GM20000 (cell line): ENCODE measurements around the gene SYT11.

Experiments used
- DNase-seq: peaks from one replicate; pipeline ENCODE4 v3.0.0; 2012; ENCODE audit warnings: low spot score
- TF ChIP-seq, protein P1 (sequence below): IDR thresholded peaks from 2 replicates; pipeline ENCODE4 v1.5.1; 2012; ENCODE audit warnings: mild to moderate bottlenecking, control low read depth; ENCODE audit errors: extremely low read depth, missing control alignments

The SYT11 gene

DNA sequence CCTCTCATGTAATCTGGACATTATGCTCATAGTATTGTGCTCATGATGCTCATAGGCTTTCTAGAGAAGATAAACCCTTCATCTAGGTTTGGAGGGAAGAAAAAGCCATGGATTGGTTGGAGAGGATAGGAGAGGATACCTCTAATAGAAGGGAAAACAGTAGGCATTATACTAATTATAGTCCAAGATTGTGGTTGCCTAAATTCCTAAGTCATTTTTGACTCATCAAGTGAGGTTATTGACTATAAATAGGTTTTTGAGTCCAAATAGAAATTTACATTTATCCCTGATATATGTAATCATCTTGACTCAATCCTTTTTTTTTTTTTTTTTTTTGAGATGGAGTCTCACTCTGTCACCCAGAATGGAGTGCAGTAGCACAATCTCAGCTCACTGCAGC is 5.0 kb downstream of the SYT11 start:
- TF ChIP-seq, protein P1, sequence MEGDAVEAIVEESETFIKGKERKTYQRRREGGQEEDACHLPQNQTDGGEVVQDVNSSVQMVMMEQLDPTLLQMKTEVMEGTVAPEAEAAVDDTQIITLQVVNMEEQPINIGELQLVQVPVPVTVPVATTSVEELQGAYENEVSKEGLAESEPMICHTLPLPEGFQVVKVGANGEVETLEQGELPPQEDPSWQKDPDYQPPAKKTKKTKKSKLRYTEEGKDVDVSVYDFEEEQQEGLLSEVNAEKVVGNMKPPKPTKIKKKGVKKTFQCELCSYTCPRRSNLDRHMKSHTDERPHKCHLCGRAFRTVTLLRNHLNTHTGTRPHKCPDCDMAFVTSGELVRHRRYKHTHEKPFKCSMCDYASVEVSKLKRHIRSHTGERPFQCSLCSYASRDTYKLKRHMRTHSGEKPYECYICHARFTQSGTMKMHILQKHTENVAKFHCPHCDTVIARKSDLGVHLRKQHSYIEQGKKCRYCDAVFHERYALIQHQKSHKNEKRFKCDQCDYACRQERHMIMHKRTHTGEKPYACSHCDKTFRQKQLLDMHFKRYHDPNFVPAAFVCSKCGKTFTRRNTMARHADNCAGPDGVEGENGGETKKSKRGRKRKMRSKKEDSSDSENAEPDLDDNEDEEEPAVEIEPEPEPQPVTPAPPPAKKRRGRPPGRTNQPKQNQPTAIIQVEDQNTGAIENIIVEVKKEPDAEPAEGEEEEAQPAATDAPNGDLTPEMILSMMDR, result no peak
- DNase-seq, result no peak

DNA sequence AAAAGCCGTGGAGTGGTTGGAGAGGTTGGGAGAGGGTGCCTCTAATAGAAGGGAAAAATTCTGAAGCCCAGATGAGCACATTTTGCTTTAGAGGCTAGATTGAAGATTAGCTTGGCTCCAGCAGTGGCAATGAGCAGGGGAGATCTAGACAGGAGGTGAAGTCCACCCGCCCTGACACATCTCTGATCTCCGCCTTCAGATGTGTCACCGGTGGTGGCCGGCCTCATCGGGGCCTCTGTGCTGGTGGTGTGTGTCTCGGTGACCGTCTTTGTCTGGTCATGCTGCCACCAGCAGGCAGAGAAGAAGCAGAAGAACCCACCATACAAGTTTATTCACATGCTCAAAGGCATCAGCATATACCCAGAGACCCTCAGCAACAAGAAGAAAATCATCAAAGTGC is 8.4 kb downstream of the SYT11 start:
- TF ChIP-seq, protein P1, result no peak

DNA sequence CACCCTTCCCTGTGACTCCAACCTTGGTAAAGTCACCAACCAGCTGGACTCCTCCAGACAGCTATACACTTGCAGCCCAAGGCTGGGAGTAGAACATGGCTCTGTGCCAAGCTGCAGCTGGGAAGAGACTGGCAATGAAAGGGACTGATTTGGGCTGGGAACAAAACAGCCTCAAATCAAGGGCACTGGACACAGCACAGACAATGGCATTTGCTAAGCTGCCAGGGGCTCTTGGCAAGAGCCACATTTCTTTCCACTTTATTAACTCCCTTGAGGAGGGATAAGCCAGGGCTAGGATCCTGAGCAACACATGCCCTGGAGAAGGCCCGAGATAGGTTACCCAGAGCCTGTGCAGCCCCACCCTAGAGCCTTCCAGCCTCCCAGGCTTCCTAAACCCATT is 12.0 kb downstream of the SYT11 start:
- DNase-seq, result no peak
- TF ChIP-seq, protein P1, result no peak

More for the DNA sequence above, 8.4 kb downstream of the SYT11 start:
- DNase-seq, result no peak

DNA sequence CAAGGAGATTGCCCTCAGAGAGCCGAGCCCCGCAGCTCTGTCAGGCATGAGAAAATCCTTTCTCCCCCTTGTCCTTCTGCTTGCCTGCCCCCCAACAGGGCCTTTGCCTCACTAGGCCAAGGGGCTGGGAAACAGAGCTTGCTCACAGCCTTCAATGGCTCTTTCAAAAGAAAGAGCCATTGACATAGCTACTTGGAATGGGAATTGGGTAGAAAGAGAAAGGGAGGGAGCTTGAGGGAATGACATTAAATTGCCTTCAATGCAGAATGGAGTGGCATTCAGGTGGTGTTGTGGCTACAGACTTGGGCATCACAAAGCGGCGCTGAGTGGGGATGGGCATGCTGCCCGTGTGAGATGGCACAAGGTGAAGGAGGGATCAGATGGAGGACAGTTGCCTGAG is 13.2 kb downstream of the SYT11 start:
- TF ChIP-seq, protein P1, result no peak
- no peak for DNase-seq

DNA sequence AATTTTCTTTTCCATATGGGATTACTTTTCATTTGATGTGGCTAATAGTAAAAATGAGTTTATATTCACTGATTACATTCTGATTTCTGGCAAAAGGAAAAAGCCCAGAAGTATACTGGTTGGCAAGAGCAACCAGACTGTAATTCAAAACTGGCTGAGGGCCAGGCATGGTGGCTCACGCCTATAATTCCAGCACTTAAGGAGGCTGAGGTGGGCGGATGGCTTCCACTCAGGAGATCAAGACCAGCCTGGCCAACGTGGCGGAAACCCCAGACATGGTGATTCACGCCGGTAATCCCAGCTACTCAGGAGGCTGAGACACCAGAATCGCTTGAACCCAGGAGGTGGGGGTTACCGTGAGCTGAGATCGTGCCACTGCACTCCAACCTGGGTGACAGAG is 14.5 kb downstream of the SYT11 start:
- TF ChIP-seq, protein P1, result no peak
- no peak for DNase-seq

DNA sequence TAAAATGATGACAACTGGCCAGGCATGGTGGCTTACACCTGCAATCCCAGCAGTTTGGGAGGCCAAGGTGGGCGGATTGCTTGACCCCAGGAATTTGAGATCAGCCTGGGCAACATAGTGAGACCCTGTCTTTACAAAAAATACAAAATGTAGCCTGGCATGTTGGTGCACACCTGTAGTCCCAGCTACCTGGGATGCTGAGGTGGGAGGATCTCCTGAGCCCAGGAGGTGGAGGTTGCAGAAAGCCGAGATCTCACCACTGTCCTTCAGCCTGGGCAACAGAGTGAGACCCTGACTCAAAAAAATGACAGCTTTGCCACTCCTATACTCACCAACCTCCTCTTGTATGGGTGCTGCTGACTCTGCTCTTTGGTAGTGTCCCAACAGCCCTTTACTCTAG is 18.6 kb downstream of the SYT11 start:
- TF ChIP-seq, protein P1, result no peak
- no peak for DNase-seq

DNA sequence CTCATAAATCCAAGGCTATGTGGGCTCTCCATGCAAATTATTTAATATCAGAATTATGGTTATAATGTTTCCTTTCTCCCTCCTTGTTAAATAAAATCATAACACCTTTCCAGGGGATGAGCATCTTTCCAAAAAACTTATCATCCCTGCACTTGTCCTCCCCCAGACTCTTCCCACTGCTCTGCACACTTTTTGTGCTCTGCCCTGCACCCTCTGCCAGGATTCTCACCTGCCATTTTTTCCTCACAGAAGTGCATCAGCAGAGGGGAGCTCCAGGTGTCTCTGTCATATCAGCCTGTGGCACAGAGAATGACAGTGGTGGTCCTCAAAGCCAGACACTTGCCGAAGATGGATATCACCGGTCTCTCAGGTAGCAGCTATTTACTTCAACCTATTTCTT is 20.9 kb downstream of the SYT11 start:
- no peak for DNase-seq
- TF ChIP-seq, protein P1, result no peak
